GM19239 (cell line): ENCODE measurements around the gene KIAA0513.
"Not testable (repeated sequence)": the region's sequence is repeated elsewhere in the genome, so short reads cannot be mapped to it uniquely, and the experiment has no call there.

Source experiments
- DNase-seq: peaks from one replicate; pipeline ENCODE4 v3.0.0; 2011; ENCODE audit warnings: low spot score; ENCODE audit not compliant: insufficient read length
- FAIRE-seq: peaks from 2 replicates; lab custom pipeline; 2011; peaks lifted over from hg19 to GRCh38; lab: Jason Lieb, UNC

Gene KIAA0513

GRCh38 chr16:85026703-85027102, 892 bp upstream of the KIAA0513 start:
- no peak for FAIRE-seq

GRCh38 chr16:85027958-85028684, 526 bp downstream of the KIAA0513 start:
- no peak for DNase-seq

More at GRCh38 chr16:85026703-85027102, 892 bp upstream of the KIAA0513 start:
- no peak for DNase-seq

GRCh38 chr16:85028685-85029407, 1.3 kb downstream of the KIAA0513 start:
- FAIRE-seq (peak; percentile 33), DNase-seq (peak; percentile 31)

More at GRCh38 chr16:85027958-85028684, 526 bp downstream of the KIAA0513 start:
- FAIRE-seq: no peak

- FAIRE-seq: peak; percentile 39
- DNase-seq: peak; percentile 46
Observed at GRCh38 chr16:85029408-85029784, 1.8 kb downstream of the KIAA0513 start.

GRCh38 chr16:85029981-85030401, 2.4 kb downstream of the KIAA0513 start:
- no peak for DNase-seq
- no peak for FAIRE-seq

- FAIRE-seq: no peak
Observed at GRCh38 chr16:85031451-85031850, 3.9 kb downstream of the KIAA0513 start.

GRCh38 chr16:85032187-85032586, 4.6 kb downstream of the KIAA0513 start:
- not testable (repeated sequence) for FAIRE-seq, DNase-seq

More at GRCh38 chr16:85031451-85031850, 3.9 kb downstream of the KIAA0513 start:
- DNase-seq: no peak

GRCh38 chr16:85033171-85033570, 5.6 kb downstream of the KIAA0513 start:
- FAIRE-seq: no peak
- DNase-seq: no peak

GRCh38 chr16:85034591-85035433, 7.2 kb downstream of the KIAA0513 start:
- FAIRE-seq (no peak), DNase-seq (no peak)

- DNase-seq: no peak
Observed at GRCh38 chr16:85036236-85037049, 8.8 kb downstream of the KIAA0513 start.

GRCh38 chr16:85037050-85037410, 9.4 kb downstream of the KIAA0513 start:
- FAIRE-seq (no peak), DNase-seq (no peak)

More at GRCh38 chr16:85036236-85037049, 8.8 kb downstream of the KIAA0513 start:
- FAIRE-seq: no peak

GRCh38 chr16:85037721-85038120, 10.1 kb downstream of the KIAA0513 start:
- FAIRE-seq: no peak
- no peak for DNase-seq

- FAIRE-seq (no peak), DNase-seq (no peak)
Observed at GRCh38 chr16:85040685-85041084, 13.1 kb downstream of the KIAA0513 start.

GRCh38 chr16:85041219-85042166, 13.9 kb downstream of the KIAA0513 start:
- FAIRE-seq (no peak), DNase-seq (no peak)

- no peak for FAIRE-seq
- DNase-seq: no peak
Observed at GRCh38 chr16:85042167-85042526, 14.6 kb downstream of the KIAA0513 start.

GRCh38 chr16:85042606-85043005, 15.0 kb downstream of the KIAA0513 start:
- FAIRE-seq: no peak
- no peak for DNase-seq

GRCh38 chr16:85045077-85045476, 17.5 kb downstream of the KIAA0513 start:
- no peak for FAIRE-seq
- DNase-seq: no peak

GRCh38 chr16:85045641-85046471, 18.3 kb downstream of the KIAA0513 start:
- FAIRE-seq (no peak), DNase-seq (no peak)
